ENCODE measurements around the gene TECRL. TPM values are rescaled to one million over a fixed set of nuclear protein-coding genes. Genes with fewer than 3 reads are reported as not detected.

Gene TECRL
- total RNA-seq, 1 donor from 2014 or later, result not detected

GRCh38 chr4:64330143-64330542 lies 79.1 kb downstream of the TECRL start:
- no peaks in the 10 kb centered on the region for H3K4me1 Mint-ChIP-seq (ENCODE audit: low read depth)
- no peak for TF ChIP-seq CTCF (IDR thresholded peaks at IDR 0.05)
- peaks cover under 1% of the 10 kb centered on the region for H3K9me3 Mint-ChIP-seq (ENCODE audit: low read depth)
- H3K27ac Mint-ChIP-seq (ENCODE audit: unreplicated experiment), result no peak overlapping the region
- no peak for DNase-seq (ENCODE audit: low spot score)
- no peak overlapping the region for H3K4me3 Mint-ChIP-seq (ENCODE audit: unreplicated experiment)
- no peaks in the 10 kb centered on the region for H3K27me3 Mint-ChIP-seq (ENCODE audit: low read depth)
- no peaks in the 10 kb centered on the region for H3K36me3 Mint-ChIP-seq (ENCODE audit: low read depth)

- peaks cover 5% of the 10 kb centered on the region for H3K9me3 Mint-ChIP-seq (ENCODE audit: low read depth)
- no peak overlapping the region for H3K27ac Mint-ChIP-seq (ENCODE audit: unreplicated experiment)
- TF ChIP-seq CTCF (IDR thresholded peaks at IDR 0.05), result no peak
- H3K36me3 Mint-ChIP-seq (ENCODE audit: low read depth), result no peaks in the 10 kb centered on the region
- no peak overlapping the region for H3K4me3 Mint-ChIP-seq (ENCODE audit: unreplicated experiment)
- peaks cover 3% of the 10 kb centered on the region for H3K27me3 Mint-ChIP-seq (ENCODE audit: low read depth)
- DNase-seq (ENCODE audit: low spot score), result no peak
- no peaks in the 10 kb centered on the region for H3K4me1 Mint-ChIP-seq (ENCODE audit: low read depth)
Observed at GRCh38 chr4:64327237-64327636, 82.0 kb downstream of the TECRL start.

GRCh38 chr4:64326507-64326906 lies 82.7 kb downstream of the TECRL start:
- no peaks in the 10 kb centered on the region for H3K36me3 Mint-ChIP-seq (ENCODE audit: low read depth)
- H3K4me3 Mint-ChIP-seq (ENCODE audit: unreplicated experiment), result no peak overlapping the region
- no peak overlapping the region for H3K27ac Mint-ChIP-seq (ENCODE audit: unreplicated experiment)
- DNase-seq (ENCODE audit: low spot score), result no peak
- no peak for TF ChIP-seq CTCF (IDR thresholded peaks at IDR 0.05)
- peaks cover 5% of the 10 kb centered on the region for H3K9me3 Mint-ChIP-seq (ENCODE audit: low read depth)
- H3K27me3 Mint-ChIP-seq (ENCODE audit: low read depth), result peaks cover 6% of the 10 kb centered on the region
- no peaks in the 10 kb centered on the region for H3K4me1 Mint-ChIP-seq (ENCODE audit: low read depth)

- no peaks in the 10 kb centered on the region for H3K36me3 Mint-ChIP-seq (ENCODE audit: low read depth)
- no peaks in the 10 kb centered on the region for H3K9me3 Mint-ChIP-seq (ENCODE audit: low read depth)
- H3K27me3 Mint-ChIP-seq (ENCODE audit: low read depth), result peaks cover 7% of the 10 kb centered on the region
- no peaks in the 10 kb centered on the region for H3K4me1 Mint-ChIP-seq (ENCODE audit: low read depth)
- no peak overlapping the region for H3K27ac Mint-ChIP-seq (ENCODE audit: unreplicated experiment)
- TF ChIP-seq CTCF (IDR thresholded peaks at IDR 0.05), result no peak
- H3K4me3 Mint-ChIP-seq (ENCODE audit: unreplicated experiment), result no peak overlapping the region
- no peak for DNase-seq (ENCODE audit: low spot score)
Observed at GRCh38 chr4:64306255-64306565, 103.0 kb downstream of the TECRL start.

GRCh38 chr4:64305565-64306254 lies 103.5 kb downstream of the TECRL start:
- no peak for DNase-seq (ENCODE audit: low spot score)
- peaks cover 6% of the 10 kb centered on the region for H3K27me3 Mint-ChIP-seq (ENCODE audit: low read depth)
- H3K36me3 Mint-ChIP-seq (ENCODE audit: low read depth), result no peaks in the 10 kb centered on the region
- no peak for TF ChIP-seq CTCF (IDR thresholded peaks at IDR 0.05)
- no peaks in the 10 kb centered on the region for H3K4me1 Mint-ChIP-seq (ENCODE audit: low read depth)
- no peaks in the 10 kb centered on the region for H3K9me3 Mint-ChIP-seq (ENCODE audit: low read depth)
- no peak overlapping the region for H3K27ac Mint-ChIP-seq (ENCODE audit: unreplicated experiment)
- no peak overlapping the region for H3K4me3 Mint-ChIP-seq (ENCODE audit: unreplicated experiment)

Data from chondrocyte (in vitro differentiated cells).